ENCODE measurements around the gene IL1A.
"Not testable (repeated sequence)": the region's sequence is repeated elsewhere in the genome, so short reads cannot be mapped to it uniquely, and the experiment has no call there.

Gene IL1A, protein sequence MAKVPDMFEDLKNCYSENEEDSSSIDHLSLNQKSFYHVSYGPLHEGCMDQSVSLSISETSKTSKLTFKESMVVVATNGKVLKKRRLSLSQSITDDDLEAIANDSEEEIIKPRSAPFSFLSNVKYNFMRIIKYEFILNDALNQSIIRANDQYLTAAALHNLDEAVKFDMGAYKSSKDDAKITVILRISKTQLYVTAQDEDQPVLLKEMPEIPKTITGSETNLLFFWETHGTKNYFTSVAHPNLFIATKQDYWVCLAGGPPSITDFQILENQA

DNA sequence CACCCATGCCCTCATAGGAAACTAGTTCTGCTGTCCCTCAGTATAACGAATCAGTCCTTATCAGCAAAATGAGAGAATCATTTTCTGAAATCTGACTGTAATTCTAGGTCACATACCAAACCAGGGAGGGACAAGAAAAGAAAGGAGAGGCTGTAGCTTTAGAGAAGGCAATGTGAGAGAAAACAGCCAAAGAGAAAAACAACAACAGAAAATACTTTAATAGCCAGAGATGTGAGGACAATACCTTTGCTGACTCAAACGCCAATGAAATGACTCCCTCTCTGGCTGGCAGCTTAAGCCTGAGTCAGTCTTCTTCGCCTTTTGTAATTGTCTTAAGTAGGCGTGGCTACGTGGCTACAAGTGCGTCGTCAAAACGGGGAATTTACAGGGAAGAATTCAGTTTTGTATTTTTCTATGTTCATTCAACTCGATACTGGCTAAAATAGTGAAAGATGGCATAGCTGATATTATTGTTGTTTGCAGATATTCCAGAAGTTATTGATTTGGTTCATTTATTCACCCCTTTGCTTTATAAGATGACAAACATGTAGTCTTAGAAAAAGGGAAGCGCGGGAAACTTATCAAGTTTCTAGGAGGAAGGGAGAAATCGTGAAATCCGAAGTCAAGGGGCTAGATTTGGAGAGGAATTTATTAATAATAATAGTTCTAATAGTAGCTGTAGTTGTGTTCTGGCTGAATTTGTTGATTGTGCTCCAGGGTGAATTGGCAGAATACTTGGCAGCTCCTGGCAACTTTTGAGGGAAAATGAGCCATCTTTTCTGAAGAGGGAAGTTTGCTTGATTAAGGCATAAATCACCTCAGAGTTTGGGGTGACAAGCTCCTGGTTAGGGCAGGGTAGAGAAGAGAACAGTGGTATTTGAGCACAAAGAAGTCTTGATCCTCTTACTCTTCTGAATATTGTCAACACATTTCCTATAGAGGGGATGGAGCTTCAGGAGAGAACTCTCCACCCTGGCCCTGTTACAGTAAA lies at the start of gene IL1A:
TSS of gene IL1A (minus strand) at position 295 of the 991 bp plus-strand sequence. CDS start 723 bp downstream, outside the sequence.
- DNase-seq: no peak

DNA sequence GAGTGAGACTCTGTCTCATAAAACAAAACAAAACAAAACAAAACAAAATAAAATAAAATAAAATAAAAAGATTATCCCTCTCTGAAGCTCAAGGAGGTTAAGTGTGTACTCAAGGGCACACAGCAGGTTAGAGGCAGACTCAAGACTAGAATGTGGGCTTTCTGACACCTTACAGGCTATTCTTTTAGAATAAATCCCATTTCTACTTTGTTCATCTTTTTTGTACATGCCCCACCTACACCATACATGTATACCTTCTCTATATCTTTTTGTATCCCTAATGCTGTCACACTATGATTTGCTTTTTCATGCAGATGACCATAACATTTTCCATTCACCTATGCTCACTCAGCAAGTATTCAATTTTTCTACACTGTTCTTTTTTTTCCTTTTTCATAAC lies 49.7 kb upstream of the IL1A start:
- DNase-seq: no peak

DNA sequence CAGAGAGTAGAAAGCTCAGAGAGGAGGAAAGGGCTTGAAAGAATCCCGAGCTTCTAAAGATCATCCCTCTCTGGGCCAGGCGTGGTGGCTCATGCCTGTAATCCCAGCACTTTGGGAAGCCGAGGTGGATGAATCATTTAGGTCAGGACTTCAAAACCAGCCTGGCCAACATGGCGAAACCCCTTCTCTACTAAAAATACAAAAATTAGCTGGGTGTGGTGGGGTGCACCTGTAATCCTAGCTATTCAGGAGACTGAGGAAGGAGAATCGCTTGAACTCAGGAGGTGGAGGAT lies 49.3 kb upstream of the IL1A start:
- DNase-seq: not testable (repeated sequence)

DNA sequence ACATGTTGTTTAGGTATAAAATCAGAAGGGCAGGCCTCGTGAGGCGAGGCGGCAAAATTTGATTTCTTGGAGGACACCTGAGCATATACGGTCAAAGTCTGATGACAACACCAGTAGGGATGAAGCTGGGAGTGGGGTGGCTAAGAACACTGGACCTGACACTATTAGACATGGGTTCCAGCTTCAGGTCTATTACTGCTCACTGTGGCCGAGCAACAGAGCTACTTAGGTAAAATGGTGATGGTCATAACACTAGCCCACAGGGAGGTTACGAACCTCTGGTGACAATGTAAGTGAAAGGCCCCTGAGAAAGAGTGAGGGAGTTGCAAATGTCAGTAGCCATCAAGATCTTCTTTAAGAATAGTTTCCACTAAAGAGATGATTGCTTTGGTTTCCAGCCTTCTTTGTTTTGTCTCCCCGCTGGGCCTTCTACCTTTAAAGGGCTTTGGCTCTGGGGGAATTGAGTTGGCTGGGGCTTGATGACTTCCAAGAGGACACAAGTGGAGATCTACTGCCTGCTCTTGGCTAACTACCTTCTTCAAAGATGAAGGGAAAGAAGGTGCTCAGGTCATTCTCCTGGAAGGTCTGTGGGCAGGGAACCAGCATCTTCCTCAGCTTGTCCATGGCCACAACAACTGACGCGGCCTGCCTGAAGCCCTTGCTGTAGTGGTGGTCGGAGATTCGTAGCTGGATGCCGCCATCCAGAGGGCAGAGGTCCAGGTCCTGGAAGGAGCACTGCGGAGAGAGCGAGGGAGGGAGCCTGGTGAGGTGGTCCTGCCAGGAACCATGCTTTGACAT lies 48.7 kb upstream of the IL1A start:
- DNase-seq: no peak

DNA sequence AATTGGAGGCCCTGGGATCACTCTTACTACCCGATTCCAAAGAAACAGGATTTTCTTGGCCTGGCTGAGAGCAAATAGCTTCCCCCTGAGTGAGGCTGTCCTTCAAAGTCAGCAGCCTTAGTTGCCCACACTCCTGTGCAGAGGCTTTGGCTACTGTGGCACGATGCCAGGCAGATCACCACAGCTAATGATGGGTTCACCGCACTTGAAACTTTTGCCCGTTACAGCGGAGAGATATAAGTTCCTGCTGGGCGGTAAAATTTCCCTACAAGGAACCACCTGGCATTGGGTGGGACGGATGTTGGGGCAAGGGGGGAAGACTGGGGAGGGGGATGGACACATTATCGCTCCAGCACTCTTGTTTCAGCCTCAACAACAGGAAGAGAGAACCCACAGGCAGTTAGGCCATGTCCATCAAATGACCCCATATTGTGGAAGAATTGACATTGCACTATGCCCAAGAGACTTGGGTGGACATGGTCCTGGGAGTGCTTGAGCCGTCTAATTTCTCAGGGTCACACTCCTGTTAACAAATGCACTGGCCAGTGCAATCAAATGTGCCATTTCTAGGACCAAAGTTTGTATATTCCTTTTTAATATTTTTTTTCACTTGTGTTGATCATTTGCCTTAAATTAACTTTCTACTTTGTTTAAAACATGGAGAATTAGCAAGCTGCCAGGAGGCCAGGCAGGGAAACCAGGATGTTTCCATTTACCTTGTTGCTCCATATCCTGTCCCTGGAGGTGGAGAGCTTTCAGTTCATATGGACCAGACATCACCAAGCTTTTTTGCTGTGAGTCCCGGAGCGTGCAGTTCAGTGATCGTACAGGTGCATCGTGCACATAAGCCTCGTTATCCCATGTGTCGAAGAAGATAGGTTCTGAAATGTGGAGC lies 47.9 kb upstream of the IL1A start:
- no peak for DNase-seq

DNA sequence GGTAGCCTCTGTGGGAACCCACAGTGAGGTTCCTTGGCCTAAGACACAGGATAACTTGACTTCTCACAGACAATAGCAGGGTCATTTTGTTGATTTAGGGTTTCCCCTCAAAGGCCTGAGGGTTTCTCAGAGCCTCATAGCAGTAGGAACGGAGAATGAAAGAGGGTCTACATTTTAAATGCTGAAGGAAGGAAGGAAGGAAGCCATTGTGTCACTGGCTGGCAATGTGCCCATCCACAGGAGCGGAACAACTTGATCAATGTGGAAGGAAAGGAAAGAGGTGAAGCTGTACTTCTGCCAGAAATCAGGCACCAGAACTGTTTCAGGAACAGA lies 47.2 kb upstream of the IL1A start:
- DNase-seq: no peak

DNA sequence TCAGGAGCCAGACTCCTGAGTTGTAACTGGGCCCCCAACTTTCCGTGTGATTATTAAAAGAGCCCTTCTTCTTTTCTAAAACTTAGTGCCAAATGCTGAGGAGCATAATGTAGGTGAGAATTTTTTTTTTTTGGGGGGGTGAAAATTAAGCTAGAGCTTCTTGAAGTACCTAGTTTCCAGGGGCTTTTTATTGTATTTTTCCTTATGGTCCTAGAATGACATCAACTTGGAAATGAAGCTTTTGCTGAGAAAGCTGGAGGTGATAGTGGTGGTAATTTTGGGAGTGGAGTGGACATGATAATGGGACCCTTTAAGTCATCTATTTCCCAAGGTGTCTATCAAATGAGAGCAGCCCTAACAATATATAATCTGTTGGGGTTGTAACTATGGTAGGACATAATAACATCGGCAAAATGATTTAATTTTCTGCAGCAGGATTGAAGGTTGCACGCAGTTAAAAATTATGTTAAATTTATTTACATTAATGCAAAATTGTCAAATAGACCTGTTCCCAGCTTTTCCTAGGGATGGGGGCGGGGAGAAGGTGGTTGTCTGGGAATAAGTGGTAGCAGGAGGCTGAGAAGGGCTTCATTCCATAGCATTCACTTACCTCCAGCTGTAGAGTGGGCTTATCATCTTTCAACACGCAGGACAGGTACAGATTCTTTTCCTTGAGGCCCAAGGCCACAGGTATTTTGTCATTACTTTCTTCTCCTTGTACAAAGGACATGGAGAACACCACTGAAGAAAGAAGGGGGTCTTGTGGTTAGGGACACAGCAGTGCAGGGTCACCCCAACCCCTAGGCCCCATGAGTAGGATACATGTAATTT lies 46.6 kb upstream of the IL1A start:
- no peak for DNase-seq

DNA sequence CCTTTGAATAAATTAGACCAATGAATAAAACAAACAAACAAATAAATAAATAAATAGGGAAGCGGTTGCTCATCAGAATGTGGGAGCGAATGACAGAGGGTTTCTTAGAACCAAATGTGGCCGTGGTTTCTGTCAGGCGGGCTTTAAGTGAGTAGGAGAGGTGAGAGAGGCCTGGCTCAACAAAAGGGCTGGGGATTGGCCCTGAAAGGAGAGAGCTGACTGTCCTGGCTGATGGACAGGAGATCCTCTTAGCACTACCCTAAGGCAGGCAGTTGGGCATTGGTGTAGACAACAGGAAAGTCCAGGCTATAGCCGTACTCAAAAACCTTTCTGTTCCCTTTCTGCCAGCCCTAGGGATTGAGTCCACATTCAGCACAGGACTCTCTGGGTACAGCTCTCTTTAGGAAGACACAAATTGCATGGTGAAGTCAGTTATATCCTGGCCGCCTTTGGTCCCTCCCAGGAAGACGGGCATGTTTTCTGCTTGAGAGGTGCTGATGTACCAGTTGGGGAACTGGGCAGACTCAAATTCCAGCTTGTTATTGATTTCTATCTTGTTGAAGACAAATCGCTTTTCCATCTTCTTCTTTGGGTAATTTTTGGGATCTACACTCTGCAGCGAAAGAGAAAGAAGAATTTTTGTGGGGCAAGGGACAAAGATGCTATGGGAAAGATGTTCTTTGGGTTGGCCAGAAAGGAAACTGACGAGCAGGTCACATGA lies 45.8 kb upstream of the IL1A start:
- DNase-seq: no peak

DNA sequence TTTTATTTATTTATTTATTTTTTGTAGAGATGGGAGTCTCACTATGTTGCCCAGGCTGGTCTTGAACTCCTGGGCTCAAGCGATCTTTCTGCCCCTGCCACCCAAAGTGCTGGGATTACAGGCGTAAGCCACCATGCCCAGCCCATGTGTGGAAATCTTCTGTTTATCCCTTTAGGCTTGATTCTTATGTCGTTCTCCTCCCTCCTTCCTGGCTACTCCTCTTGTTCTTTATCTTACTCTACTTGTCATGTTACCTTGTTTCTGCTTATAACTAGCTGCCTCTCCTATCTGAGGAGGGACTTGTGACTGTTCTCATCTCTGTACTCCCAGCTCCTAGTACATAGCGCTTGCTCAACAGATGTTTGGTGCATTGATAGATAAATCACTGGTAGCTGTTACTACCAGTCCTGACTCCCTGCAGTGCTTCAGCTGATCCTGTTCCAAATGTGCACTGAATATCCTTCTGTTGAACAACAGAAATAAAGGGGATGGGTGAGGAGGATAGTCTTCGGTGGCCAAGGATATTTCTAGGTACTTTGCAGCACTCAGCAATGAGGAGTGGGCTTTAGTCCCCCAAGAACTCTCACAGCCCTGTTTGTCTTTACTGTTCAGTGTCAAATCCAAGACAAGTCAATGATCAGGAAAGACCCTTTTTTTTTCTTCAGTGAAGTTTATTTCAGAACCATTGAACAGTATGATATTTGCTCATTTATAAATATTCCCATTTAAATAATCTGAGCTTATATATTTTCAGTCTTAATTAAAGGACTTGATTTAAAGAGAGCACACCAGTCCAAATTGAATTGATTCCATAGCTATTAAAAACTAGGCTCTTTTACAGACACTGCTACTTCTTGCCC lies 45.0 kb upstream of the IL1A start:
- DNase-seq: no peak

DNA sequence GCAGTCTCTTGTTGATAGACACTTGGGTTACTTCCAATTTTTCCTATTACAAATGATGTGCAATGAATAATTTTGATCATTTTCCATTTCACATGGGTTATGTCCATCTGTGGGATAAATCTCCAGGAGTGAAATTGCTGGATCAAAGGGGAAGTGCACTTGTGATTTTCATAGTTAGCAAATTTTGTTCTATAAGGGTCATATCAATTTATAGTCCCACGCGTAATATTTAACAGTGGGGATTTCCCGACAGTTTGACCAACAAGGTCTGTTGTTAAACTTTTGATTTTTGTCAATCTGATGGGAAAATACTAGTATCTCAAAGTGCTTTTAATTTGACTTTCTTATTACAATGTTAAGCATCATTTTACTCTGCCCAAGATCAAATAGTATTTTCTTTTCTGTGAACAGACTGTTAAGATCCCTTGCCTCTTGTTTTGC lies 44.0 kb upstream of the IL1A start:
- DNase-seq: no peak

DNA sequence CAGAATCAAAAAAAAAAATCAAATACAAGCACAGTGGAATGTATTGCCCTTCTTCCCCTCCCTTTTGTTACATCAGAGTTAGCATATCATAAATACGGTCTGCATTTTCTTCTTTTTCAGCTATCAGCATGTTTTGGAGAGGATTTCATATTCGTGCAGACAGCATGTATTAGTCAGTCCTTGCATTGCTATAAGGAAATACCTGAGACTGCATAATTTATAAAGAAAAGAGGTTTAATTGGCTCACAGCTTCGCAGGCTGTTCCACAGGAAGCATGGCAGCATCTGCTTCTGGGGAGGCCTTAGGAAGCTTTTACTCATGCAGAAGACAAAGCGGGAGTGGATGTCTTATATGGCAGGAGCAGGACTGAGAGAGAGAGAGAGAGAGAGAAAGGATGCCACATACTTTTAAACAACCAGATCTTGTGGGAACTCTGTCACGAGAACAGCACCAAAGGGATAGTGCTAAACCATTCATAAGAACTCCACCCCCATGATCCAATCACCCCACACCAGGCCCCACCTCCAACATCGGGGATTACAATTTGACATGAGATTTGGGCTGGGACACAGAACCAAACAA lies 43.4 kb upstream of the IL1A start:
- DNase-seq: no peak

DNA sequence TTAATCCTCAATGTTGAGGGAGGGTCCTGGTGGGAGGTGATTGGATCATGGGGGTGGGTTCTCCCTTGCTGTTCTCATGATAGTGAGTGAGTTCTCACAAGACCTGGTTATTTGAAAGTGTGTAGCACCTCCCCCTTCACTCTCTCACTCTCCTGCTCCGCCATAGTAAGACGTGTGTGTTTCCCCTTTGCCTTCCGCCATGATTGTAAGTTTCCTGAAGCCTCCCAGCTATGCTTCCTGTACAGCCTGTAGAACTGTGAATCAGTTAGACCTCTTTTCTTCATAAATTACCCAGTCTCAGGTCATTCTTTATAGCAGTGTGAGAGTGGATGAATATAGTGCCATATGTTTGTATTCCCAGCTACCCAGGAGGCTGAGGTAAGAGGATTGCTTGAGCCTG lies 42.7 kb upstream of the IL1A start:
- no peak for DNase-seq

DNA sequence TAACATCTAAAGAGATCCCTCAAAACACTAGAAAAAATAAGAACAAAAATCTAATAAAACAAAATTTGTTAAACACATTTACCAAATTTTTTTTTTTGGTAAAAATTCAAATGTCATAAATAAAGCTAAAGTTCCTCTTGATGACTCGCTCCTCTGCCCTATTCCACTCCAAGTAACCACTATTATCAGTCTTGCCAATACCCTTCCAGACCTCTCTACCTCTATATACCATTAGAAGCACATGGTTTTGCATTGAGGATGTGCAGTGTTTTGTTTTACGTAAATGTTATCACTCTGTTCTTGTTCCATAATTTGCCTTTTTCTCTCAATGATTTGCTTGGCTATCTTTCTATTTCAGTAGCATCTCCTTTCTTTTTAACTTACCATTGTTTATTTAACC lies 41.4 kb upstream of the IL1A start:
- no peak for DNase-seq

DNA sequence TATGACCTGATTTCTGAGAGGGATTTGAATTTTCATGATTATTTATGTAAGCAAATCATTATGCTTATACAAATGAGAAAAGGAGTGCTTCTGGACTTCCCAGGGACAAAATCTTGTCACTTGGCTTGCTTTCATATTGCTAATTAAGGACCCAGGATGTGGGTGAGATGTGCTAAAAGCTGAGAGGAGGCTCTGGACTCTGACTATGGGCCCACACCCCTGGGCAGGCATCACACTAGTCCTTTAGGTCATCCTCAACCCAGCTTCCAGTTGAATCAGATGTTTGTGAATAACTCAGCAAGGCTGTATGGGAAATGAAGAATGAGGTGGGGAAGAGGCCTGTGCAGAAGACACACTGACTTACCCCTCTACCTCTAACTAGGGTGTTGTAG lies 40.4 kb upstream of the IL1A start:
- DNase-seq: no peak

DNA sequence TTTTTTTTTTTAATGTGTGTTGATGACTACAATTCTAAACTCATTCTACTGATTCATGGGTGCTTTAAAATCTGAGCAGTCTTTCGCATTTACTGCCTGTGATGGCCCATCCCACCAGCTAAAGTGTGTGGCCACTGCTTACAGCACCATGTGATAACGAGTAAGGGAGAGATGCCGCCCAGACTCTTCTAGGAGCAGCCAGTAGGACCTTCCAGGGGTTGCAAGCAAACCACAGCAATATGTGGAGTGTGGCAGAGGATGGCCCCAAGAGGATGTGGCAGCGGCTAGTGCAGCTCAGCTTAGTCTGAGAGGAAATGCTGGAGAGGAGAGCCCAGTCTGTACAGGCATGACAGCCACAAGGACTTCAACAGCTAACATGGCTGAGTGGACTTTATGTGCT lies 37.4 kb upstream of the IL1A start:
- no peak for DNase-seq

DNA sequence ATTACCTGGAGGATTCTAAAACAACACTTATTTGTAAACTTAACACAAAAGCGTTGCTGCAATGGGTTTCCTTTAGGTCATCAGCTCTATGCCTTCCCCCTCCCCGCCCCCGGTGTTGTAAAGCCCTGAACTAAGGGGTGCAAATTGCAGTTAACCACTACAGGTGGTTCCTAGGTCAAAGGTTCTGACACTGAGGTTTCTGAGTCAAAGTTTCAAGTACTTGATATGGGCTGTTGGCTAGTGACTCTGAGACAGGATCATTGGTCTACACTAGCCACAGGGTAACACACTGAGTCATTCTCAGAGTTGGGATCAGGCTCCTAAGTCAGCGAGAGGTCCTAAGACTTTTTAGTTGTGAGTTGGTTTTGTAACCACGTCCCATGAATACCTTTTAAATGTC lies 36.8 kb upstream of the IL1A start:
- DNase-seq: no peak

DNA sequence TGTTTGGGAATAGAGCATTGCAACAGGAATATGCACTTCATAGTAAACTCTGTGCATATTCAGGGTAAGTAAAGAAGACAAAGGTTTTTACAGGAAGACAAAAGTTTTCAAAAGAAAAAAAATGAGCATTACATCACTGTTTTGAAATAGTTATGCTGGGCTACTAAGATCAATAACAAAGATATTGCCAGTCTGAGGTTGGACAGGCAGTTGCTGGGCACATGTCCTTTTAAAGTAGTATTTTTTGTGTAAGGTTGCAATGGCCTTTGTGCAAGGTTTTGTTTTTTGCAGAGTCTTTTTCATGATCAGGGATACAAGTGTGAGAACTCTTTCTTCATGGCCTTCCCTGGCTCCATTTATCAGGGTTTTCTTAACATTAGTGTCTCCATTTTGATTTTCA lies 36.0 kb upstream of the IL1A start:
- DNase-seq: no peak

DNA sequence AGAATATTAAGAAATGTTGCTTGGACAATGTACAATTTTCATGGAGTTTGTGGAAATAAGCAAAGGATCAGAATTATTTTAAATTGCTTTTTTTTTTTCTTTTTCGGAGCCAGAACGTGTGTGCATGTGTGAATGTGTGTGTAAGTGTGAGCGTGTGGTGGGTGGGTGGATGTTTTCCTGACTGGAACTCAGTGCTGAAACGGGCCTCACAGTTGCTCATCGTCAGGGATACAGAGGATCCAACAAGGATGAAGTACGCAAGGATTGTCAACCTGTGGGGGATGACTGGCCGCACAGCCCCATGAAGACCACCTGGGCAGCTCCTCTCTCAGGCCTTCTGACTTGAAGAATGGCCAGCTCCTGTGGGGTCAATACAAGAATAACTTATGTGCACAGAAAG lies 34.8 kb upstream of the IL1A start:
- DNase-seq: no peak

DNA sequence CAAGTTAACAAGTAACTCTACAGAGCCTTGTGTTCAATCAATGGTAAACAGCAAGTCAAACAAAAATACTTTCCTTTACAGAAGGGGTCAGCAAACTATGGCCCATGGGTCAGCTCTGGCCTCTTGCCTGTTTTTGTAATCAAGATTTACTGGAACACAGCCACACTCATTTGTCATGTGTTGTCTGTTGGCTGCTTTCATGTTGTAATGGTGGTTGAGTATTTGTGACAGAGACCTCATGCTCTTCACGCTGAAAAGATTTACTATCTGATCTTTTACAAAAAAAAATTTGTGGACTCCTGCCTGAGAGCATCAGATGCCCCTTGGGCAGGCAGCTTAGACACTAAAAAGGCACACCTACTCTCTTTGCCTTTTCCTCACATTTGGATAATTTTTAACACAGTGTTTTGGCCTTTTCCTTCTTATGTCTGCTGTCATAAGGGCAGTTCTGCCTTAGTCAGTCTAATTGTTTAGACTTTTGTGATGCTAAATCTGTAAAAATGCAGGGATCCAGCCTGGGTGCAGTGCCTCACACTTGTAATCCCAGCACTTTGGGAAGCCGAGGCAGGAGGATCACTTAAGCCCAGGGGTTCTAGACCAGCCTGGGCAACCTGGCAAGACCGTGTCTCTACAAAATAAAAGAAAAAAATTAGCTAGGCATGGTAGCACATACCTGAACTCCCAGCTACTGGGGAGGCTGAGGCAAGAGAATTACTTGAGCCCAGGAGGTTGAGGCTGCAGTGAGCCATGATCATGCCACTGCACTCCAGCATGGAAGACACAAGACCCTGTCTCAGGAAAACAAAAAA lies 34.0 kb upstream of the IL1A start:
- DNase-seq: no peak
